Measurements from ENCODE around the gene MAPKBP1. TPM values are rescaled to one million over a fixed set of nuclear protein-coding genes. Genes with fewer than 3 reads are reported as not detected.

Gene MAPKBP1
- total RNA-seq, 1 experiment from 2014 or later: 13.7 TPM

- no peaks in the 10 kb centered on the region for H4K20me1 ChIP-seq (ENCODE audit: control insufficient read depth, insufficient read depth, insufficient read length)
- H3K23ac ChIP-seq (ENCODE audit: insufficient read length, low read depth, low read length): no peak overlapping the region
- H3K56ac ChIP-seq (ENCODE audit: insufficient read length, low read depth, low read length): no peak overlapping the region
- no peaks in the 10 kb centered on the region for H3K4me1 ChIP-seq (ENCODE audit: insufficient read depth, low read length)
- peaks cover 10% of the 10 kb centered on the region for H3K23me2 ChIP-seq (ENCODE audit: insufficient read length, low read depth, low read length, poor library complexity, severe bottlenecking)
- no peak overlapping the region for H3K4me2 ChIP-seq (ENCODE audit: insufficient read depth, insufficient read length, low read length)
- WGBS (ENCODE audit: extremely low coverage, insufficient read length, low lambda C conversion rate): no CpG with 5 or more reads among the region's 10 CpGs
- H3K4me3 Mint-ChIP-seq: no peak overlapping the region
- no peak overlapping the region for H2AK5ac ChIP-seq (ENCODE audit: insufficient read length, low read length)
- H2BK20ac ChIP-seq (ENCODE audit: low read depth, low read length, poor library complexity, severe bottlenecking): no peak overlapping the region
- no peaks in the 10 kb centered on the region for H3K79me1 ChIP-seq (ENCODE audit: insufficient read depth, low read depth, low read length, poor library complexity, severe bottlenecking)
- no peak overlapping the region for H2BK12ac ChIP-seq (ENCODE audit: insufficient read length, low read depth, low read length)
- no peak overlapping the region for H3T11ph ChIP-seq (ENCODE audit: low read length)
- H3K27me3 ChIP-seq (ENCODE audit: insufficient read depth, low read length): no peaks in the 10 kb centered on the region
- H3K4ac ChIP-seq (ENCODE audit: low read depth, low read length): no peak overlapping the region
- H3K9ac ChIP-seq (ENCODE audit: extremely low read depth, insufficient read length, low read length): no peak overlapping the region
- no peak overlapping the region for H3K14ac ChIP-seq (ENCODE audit: insufficient read depth, low read length)
- H4K8ac ChIP-seq (replicated peaks; ENCODE audit: insufficient read length, low read depth, low read length): no peak overlapping the region
- no peak for DNase-seq
- H3K27ac ChIP-seq (ENCODE audit: insufficient read length, low read depth, low read length): no peak overlapping the region
- H3K27me3 Mint-ChIP-seq (ENCODE audit: low read depth): no peaks in the 10 kb centered on the region
- no peak overlapping the region for H2BK5ac ChIP-seq (ENCODE audit: insufficient read length, low read length)
- no peak for TF ChIP-seq CTCF (conservative IDR thresholded peaks at IDR 0.05)
- no peak overlapping the region for H2BK120ac ChIP-seq (ENCODE audit: low read depth, low read length, poor library complexity, severe bottlenecking)
- no peaks in the 10 kb centered on the region; a peak in 1 of 5 replicates for H3K9me3 Mint-ChIP-seq
- no peak overlapping the region for H3K18ac ChIP-seq (ENCODE audit: insufficient read length, low read depth, low read length)
- no peak overlapping the region for H3K27ac Mint-ChIP-seq
- peaks cover 7% of the 10 kb centered on the region in 2 experiments for H3K4me1 Mint-ChIP-seq
- H3K9me3 ChIP-seq (ENCODE audit: control insufficient read depth, low read depth, low read length): no peaks in the 10 kb centered on the region
- H2AFZ ChIP-seq (ENCODE audit: low read length): no peak overlapping the region
- H3K36me3 Mint-ChIP-seq (ENCODE audit: insufficient read depth in 1 of 3, low read depth in 3 of 3): peaks cover 3 to 17% (median 8%) of the 10 kb centered on the region in 3 experiments; a peak in 6 of 7 replicates
- no peak overlapping the region for H2BK15ac ChIP-seq (ENCODE audit: low read depth, low read length)
- H3K79me2 ChIP-seq (ENCODE audit: insufficient read depth, low read length): no peaks in the 10 kb centered on the region
- H4K5ac ChIP-seq (ENCODE audit: insufficient read length, low read depth, low read length): no peak overlapping the region
- no peak overlapping the region for H4K91ac ChIP-seq (ENCODE audit: insufficient read length, low read depth, low read length)
Observed at GRCh38 chr15:41832208-41832607, 57.9 kb downstream of the MAPKBP1 start.
